ENCODE results near the gene DZIP1L.
"Not testable (repeated sequence)": the region's sequence is repeated elsewhere in the genome, so short reads cannot be mapped to it uniquely, and the experiment has no call there.

The DZIP1L gene

GRCh38 chr3:138114988-138115971, at the start of gene DZIP1L:
DZIP1L (minus strand) TSS chr3:138115608; CDS start chr3:138103971, 11,637 bp downstream.
- peak within 1 kb of the TSS; percentile 81 for H3K4me3 ChIP-seq (ENCODE audit: low read depth, low read length)
- no peak for DNase-seq (ENCODE audit: low read depth)

DNA sequence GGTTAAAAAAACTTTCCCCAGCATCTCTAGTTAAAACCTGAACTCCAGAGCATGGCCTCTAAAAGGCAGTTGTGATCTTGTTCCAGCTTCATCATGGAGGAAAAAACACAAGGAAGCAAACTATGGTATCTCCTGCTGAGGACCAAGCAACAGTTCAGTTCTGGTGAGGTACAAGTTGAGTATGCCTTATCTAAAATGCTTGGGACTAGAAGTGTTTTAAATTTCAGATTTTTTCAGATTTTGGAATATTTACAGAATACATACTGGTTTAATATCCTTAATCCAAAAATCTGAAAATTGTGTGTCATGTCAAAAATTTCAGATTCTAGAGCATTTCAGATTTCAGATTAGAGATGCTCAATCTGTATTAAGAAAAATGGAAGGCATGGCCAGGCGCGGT, 49.7 kb upstream of the DZIP1L start:
- no peak overlapping the region for H3K4me3 ChIP-seq (ENCODE audit: low read depth, low read length)
- no peak for DNase-seq (ENCODE audit: low read depth)

GRCh38 chr3:138157743-138158142, 42.3 kb upstream of the DZIP1L start:
- H3K4me3 ChIP-seq (ENCODE audit: low read depth, low read length): no peak overlapping the region
- no peak for DNase-seq (ENCODE audit: low read depth)

GRCh38 chr3:138154534-138154933, 39.1 kb upstream of the DZIP1L start:
- no peak for DNase-seq (ENCODE audit: low read depth)
- H3K4me3 ChIP-seq (ENCODE audit: low read depth, low read length): no peak overlapping the region

DNA sequence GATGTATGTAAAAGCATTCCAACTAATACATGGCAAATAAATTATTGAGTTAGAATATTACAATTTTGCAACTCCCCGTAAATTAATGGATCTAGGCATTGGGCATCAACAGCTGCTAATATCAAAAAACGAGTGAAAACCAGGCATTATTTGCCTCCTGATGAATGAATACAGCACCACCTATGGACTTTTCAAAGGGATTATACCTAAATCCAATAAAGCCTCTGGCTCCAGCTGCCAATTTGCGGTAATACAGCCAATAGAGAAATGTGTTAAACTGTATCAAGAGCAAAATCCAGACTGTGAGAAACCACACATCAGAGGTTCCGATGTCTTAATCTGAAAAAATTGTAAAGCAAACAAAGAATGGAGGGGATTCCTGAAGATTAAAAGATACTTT, 33.1 kb upstream of the DZIP1L start:
- H3K4me3 ChIP-seq (ENCODE audit: low read depth, low read length): no peak overlapping the region
- DNase-seq (ENCODE audit: low read depth): no peak

DNA sequence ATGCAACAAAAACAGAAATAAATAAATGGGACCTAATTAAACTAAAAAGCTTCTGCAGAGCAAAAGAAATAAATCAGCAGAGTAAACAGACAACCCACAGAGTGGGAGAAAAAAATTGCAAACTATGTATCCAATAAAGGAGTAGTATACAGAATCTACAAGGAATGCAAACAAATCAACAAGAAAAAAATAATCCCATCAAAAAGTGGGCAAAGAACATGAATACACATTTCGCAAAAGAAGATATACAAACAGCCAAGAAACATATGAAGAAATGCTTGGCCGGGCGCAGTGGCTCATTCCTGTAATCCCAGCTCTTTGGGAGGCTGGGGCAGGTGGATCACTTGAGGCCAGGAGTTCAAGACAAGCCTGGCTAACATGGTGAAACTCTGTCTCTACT, 26.8 kb upstream of the DZIP1L start:
- not testable (repeated sequence) for H3K4me3 ChIP-seq (ENCODE audit: low read depth, low read length); DNase-seq (ENCODE audit: low read depth)

- DNase-seq (ENCODE audit: low read depth): no peak
- H3K4me3 ChIP-seq (ENCODE audit: low read depth, low read length): no peak overlapping the region
Measured at GRCh38 chr3:138140940-138141339, 25.5 kb upstream of the DZIP1L start.

GRCh38 chr3:138139691-138140090, 24.3 kb upstream of the DZIP1L start:
- no peak for DNase-seq (ENCODE audit: low read depth)
- no peak overlapping the region for H3K4me3 ChIP-seq (ENCODE audit: low read depth, low read length)

DNA sequence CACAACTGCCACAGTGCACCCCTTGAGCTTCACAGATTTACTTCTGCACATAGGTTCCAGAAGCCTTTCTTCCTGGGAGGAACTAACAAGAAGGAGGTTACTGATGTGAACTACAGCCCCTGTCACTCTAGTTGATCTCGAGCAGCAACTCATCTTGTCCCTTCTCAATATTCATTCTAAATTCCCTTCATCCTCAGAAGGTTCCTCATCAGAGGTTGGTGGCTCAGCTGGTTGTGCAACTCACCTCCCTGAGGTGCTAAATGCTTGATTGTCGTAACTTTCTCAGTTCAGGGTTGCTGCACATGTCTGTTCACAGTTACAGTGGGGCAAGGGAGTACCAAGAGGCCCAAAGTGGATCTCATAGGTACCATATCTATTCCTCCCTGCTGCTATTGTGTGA, 22.5 kb upstream of the DZIP1L start:
- DNase-seq (ENCODE audit: low read depth): no peak
- H3K4me3 ChIP-seq (ENCODE audit: low read depth, low read length): no peak overlapping the region

DNA sequence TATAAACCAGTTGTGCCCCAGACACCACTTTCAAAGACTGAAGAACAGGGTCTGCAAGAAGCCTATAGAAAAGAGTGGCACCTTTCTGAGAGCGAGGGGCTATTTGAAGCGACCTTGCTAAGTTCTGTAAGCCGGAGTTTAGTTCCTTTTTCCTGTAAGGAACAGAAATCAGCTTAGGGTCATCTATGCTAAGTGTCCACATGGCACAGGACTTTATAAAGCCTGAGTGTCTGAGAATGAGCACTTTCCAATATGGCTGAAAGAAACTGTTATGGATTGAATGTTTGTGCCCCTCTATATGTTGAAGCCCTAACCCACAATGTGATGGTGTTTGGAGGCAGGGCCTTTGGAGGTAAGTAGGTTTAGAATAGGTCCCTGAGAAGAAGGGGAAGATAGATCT, 20.8 kb upstream of the DZIP1L start:
- no peak overlapping the region for H3K4me3 ChIP-seq (ENCODE audit: low read depth, low read length)
- DNase-seq (ENCODE audit: low read depth): no peak

DNA sequence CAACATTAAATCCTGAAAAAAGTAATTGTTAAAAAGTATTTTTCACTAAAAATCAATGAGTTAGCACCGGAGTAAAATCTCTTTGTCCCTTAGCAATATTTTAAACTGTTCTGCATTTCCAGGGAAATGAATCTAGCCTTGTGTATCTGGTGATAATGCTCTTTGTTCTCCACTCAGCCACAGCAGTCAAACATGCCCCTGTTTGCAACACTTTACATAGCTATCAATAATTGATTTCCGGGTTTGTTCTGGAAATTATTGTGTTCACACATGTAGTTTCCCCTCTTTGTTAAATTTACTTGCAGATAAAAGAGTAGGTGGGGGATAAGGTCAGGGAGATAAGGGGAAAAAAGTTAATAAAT, 20.4 kb upstream of the DZIP1L start:
- H3K4me3 ChIP-seq (ENCODE audit: low read depth, low read length): no peak overlapping the region
- DNase-seq (ENCODE audit: low read depth): no peak

- DNase-seq (ENCODE audit: low read depth): no peak
- H3K4me3 ChIP-seq (ENCODE audit: low read depth, low read length): no peak overlapping the region
Measured at GRCh38 chr3:138135146-138135832, 19.9 kb upstream of the DZIP1L start.

- no peak within 1 kb of the TSS for H3K4me3 ChIP-seq (ENCODE audit: low read depth, low read length)
- DNase-seq (ENCODE audit: low read depth): no peak
Measured at GRCh38 chr3:138132239-138132638, 16.8 kb upstream of the DZIP1L start, which contains the start of gene A4GNT. A4GNT (minus strand) TSS chr3:138132390; CDS start chr3:138131256, 1,134 bp downstream.

DNA sequence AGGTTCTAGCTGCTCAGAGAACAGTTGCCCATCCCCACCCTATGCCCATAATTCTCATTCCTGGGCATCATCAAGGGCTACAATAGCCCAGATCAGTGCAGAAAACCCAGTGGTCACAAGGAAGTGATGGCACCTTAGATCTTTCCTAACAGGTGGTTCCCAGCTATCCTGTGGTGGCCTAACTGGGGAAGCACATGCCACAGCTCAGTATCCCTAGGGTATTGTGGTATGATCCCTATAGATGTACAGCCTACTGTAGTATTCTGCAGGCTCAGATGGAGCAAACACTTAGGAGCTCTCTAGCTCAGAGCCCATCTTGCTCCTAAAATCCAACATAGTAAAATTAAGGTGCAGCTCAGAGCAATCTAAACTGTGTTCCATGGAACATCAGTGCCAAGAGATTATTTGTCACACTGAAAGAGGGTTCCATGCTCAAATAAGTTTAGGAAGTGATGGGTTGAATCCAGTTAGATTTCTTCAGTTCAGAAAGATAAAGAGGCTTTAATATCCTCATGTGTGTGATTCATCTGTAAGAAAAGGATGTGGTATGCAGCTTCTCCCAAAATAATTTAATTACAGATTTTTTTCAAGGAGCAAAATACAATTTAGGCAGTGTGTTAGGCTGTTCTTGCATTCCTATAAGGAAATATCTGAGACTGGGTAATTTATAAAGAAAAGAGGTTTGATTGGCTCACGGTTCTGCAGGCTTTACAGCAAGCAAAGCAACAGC, 12.4 kb upstream of the DZIP1L start:
- no peak for DNase-seq (ENCODE audit: low read depth)
- H3K4me3 ChIP-seq (ENCODE audit: low read depth, low read length): no peak overlapping the region

DNA sequence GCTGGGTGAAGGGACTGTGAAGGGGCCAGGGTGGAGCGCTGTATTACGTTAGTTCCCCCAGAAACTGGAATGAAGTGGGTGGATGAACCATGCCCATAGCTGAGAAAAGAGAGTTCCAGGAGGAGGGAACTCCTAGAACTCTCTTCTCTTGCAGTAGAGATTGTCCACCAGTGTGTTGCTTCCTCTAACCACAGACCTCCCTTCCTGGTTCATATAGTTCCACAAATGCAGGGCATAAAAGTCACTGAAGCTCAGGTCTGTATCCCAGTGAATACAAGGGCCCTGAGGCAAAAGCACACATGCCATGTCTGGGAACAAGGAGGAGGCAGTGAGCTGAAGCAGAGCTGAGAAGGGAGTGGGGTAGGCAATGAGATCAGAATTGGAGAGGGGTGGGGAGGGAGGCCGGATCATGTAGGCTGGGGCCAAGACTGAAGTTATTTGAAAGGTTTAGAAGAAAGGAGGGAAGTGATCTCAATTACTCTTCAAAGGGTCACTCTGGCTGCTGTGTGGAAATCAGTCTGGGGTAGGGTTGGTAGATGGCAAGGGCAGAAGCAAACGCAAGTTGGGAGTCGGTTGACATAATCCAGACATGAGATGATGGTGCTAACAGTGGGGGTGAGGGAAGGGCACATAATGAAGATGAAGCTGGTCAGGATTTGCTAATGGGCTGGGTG, 10.3 kb upstream of the DZIP1L start:
- peak; percentile 59 for DNase-seq (ENCODE audit: low read depth)
- H3K4me3 ChIP-seq (ENCODE audit: low read depth, low read length): no peak overlapping the region

DNA sequence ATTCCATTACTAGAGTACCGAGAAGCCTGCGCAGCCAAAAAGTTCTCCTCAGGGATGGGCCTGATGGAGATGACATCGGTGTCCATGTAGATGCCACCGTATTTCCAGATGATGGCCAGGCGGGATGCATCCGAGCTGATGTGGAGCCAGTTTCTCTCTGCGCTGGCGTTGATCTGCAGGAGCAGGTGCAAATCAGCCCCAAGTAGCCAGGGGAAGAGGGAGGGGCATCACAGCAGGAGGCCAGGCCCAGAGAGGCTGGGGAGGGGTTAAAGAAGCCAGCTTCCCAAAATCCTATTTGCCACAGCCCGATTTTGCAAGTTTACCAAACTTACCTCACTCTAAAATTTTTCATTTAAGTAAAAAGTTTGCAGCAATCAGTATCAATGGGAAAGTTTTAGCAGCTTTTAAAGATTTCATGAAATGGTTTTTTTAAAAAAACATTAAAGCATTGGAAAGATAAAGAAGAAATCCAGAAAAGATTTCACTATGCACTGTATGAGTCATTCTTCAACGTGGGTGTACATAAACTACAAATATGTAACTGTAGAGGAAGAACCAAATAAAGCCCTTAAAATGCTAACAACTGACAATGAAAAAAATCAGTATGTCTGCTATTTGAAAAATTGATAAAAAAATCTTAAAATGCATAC, 9.4 kb upstream of the DZIP1L start:
- peak; percentile 33 for DNase-seq (ENCODE audit: low read depth)
- H3K4me3 ChIP-seq (ENCODE audit: low read depth, low read length): no peak overlapping the region

GRCh38 chr3:138124188-138124587, 8.8 kb upstream of the DZIP1L start:
- DNase-seq (ENCODE audit: low read depth): no peak
- no peak overlapping the region for H3K4me3 ChIP-seq (ENCODE audit: low read depth, low read length)

DNA sequence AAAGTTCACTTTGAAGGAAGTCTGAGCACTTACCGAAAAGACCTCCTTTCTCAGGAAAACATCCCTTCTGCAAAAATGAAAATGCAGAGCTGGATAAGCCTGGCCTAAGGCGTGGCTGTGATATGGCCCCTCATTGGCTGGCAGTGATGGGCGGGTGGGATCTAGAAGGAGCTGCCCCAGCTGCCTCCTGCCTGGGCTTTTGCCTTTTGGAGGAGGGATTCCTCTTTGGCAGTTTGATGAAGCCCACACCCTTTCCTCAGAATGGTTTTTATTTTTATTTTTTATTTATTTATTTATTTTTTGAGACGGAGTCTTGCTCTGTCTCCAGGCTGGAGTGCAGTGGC, 4.0 kb upstream of the DZIP1L start:
- no peak overlapping the region for H3K4me3 ChIP-seq (ENCODE audit: low read depth, low read length)
- DNase-seq (ENCODE audit: low read depth): no peak
